Forelimb muscle (tissue), 1 donor: ENCODE data around the gene ZSCAN30. TPM values are rescaled to one million over a fixed set of nuclear protein-coding genes. Genes with fewer than 3 reads are reported as not detected.
"Not testable (repeated sequence)": the region's sequence is repeated elsewhere in the genome, so short reads cannot be mapped to it uniquely, and the experiment has no call there.

Source experiments
- DNase-seq: peaks from one replicate; pipeline ENCODE4 v3.0.0-alpha.2; 2013; ENCODE audit warnings: low read depth
- polyA plus RNA-seq: library from polyadenylated mRNA; unstranded; fragments of 120-200 nt; gene quantifications from one replicate; pipeline ENCODE4 v1.2.1, GENCODE V29; 2013; ENCODE audit not compliant: insufficient read length

ZSCAN30 gene
- polyA plus RNA-seq, 1 donor = 31.9 TPM

DNA sequence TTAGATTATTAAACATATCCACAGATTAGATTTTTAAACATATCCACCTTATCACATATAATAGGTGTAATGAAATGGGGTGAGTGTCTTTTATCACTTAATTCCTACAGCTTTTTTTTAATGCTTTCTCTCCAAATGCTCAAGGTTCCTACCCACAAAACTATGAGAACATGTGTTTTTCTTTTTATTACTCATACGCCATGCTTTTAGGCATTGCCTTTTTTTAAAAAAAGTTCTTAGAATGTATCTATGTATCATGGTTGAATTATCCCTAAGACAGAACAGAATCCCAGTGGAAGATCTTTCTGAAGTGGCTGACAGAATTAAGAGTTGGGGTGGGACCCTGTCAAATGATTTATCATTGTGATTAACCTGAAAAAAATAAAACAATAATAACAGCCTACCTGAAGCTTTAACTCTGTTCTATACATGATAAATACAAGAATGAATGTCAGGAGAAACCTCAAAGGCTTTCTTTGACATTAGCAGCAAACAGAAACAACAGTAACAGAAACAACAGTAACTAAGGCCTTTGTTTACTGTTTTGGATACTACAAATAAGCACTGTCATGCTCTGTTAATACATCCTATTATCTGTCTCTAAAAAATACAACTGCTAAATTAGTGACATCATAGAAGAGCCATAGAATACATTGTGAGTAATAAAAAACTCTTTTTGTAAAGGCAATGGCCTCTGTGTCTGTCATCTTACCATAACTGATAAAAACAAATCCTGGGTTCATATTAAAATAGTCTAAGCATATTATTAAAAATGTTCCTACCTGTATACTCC is 53.3 kb downstream of the ZSCAN30 start:
- DNase-seq = no peak

DNA sequence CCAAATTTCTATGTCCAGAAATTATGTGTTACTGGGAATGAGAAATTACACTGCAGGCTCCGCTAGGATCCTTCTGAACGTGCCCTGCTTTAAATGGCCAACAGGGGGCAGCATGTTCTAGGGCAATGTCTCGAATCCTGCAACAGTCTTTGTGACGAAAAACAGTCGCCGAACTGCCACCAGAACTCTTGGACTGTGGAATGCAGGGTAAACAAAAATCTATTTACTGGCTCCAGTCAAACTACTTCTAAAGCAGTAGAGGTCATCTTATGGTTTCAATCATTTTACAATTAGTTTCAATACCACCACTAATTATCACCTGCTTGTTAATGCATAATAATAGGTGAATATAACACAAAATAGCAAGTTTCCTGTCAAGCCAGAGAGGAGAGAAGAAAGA is 59.0 kb downstream of the ZSCAN30 start:
- peak; percentile 41 for DNase-seq

DNA sequence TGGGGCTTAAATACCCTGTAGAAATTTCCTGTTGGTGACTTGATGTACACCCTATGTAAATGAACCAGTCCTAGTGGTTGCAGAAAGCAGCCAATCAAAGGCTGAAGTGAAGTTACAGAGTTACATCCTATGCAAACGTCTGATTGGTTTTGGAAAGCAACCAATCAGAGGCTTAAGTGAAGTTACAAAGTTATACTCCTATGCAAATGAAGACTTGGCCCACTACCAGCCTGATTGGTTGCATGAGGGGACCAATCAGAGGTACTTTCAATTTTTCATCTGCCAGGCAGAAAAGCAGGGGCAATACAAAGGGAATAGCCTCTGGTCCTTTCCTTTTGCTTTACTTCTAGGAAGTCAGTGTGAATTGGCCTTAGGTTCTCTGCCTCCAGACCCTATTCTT is 62.8 kb downstream of the ZSCAN30 start:
- no peak for DNase-seq

DNA sequence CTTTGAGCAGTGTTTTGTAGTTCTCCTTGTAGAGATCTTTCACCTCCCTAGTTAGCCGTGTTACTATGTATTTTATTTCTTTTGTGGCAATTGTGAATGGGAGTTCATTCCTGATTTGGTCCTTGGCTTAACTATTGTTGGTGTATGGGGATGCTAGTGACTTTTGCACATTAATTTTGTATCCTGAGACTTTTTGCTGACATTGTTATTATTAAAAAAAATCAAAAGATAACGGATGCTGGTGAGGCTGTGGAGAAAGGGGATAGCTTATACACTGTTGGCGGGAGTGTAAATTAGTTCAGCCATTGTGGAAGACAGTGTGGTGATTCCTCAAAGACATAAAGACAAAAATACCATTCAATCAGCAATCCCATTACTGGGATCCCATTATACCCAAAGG is 66.2 kb downstream of the ZSCAN30 start:
- DNase-seq = no peak

DNA sequence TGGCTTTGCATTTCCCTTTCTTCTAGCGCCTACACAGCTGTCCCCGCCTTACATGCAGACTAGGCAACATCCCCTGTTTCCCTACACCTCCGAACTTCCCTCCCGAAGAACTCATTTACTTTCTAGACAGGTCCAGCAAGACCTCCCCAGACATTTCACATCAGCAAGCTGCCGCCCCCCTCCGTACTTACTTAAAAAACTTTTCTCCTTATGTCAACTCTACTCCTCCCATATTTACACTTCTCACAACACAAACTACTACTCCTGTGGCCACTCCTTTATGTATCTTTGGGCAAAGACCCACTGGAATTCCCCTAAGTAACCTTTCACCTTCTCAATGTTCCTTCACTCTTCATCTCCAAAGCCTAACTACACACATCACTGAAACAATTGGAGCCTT is 69.6 kb downstream of the ZSCAN30 start:
- DNase-seq = no peak

DNA sequence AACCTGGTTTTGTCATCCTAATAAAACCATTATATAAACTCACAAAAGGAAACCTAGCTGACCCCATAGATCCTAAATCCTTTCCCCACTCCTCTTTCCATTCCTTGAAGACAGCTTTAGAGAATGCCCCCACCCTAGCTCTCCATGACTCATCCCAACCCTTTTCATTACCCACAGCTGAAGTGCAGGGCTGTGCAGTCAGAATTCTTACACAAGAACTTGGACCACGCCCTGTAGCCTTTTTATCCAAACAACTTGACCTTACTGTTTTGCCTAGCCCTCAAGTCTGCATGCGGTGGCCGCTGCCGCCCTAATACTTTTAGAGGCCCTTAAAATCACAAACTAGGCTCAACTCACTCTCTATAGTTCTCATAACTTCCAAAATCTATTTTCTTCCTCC is 70.7 kb downstream of the ZSCAN30 start:
- DNase-seq = not testable (repeated sequence)

DNA sequence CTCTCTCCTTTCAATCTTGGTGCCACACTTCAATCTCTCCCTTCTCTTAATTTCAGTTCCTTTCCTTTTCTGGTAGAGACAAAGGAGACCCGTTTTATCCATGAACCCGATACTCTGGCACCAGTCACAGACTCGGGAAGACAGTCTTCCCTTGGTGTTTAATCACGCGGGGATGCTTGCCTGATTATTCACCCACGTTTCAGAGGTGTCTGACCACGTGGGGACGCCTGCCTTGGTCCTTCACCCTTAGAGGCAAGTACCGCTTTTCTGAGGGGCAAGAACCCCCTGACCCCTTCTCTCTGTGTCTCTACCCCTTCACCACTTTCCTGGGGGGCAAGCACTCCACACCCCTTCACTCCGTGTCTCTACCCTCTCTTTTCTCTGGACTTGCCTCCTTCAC is 73.4 kb downstream of the ZSCAN30 start:
- DNase-seq = not testable (repeated sequence)

DNA sequence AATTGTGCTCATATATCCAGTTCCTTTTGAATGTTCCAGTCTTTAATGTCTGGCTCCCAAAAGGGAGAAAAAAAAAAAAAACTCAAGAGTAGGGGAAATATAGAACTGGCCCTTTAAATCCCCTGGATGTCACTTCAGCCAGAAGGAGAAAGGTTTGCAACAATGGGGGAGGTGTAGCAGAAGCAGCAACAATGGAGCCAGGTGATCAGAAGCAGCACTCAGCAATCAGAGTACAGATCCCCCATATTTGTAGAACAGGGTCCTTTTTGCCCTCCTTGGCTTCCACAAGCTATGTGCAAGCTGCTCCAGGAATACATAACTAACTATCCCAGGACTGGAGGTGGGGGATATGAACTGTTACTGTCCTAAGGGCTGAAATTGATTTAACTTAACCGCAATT is 75.0 kb downstream of the ZSCAN30 start:
- DNase-seq = no peak

DNA sequence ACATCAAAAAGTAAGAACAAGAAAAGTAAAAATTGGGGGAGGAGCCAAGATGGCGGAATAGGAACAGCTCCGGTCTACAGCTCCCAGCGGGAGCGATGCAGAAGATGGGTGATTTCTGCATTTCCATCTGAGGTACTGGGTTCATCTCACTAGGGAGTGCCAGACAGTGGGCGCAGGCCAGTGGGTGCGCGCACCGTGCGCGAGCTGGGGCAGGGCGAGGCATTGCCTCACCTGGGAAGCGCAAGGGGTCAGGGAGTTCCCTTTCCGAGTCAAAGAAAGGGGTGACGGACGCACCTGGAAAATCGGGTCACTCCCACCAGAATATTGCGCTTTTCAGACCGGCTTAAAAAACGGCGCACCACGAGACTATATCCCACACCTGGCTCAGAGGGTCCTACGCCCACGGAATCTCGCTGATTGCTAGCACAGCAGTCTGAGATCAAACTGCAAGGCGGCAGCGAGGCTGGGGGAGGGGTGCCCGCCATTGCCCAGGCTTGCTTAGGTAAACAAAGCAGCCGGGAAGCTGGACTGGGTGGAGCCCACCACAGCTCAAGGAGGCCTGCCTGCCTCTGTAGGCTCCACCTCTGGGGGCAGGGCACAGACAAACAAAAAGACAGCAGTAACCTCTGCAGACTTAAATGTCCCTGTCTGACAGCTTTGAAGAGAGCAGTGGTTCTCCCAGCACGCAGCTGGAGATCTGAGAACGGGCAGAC is 84.1 kb downstream of the ZSCAN30 start:
- not testable (repeated sequence) for DNase-seq

DNA sequence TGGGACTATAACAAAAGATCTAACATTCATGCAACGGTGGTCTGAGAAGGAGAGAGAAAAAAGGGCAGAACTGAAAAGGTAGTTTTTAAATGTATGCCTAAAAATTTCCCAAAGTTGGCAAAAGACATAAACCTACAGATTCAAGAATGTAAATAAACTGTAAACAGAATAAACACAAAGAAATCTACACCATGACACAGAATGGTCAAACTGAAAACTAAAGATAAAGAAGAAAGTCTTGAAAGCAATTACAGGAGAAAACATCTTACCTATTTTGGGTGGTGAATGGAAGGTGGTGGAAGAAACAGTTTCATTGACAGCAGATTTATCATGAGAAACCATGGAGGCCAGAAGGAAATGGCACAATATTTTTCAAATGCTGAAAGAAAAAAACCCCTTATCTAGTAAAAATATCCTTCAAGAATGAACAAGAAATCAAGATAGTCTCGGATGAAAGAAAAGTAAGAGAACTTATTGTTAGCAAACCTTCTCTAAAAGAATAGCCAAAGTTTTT is 84.8 kb downstream of the ZSCAN30 start:
- no peak for DNase-seq

DNA sequence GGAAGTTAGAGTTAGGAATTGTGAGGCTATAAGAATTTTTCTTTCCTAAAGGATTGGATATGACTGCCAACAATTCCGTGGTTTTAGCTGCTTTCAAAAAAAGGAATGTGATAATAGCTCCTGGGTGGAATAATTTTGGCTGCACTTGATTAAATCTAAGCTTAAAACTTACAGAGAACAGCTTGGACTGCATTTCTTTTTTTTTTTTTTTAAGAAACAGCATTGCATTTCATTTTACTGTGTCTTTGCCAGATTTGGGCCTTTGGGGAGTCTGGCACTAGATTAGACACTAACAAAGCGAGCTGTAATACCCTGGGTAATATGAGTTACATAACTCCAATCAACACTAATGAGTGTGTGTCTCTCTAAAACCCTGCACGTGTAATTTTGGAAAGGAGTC is 87.0 kb downstream of the ZSCAN30 start:
- peak; percentile 65 for DNase-seq

DNA sequence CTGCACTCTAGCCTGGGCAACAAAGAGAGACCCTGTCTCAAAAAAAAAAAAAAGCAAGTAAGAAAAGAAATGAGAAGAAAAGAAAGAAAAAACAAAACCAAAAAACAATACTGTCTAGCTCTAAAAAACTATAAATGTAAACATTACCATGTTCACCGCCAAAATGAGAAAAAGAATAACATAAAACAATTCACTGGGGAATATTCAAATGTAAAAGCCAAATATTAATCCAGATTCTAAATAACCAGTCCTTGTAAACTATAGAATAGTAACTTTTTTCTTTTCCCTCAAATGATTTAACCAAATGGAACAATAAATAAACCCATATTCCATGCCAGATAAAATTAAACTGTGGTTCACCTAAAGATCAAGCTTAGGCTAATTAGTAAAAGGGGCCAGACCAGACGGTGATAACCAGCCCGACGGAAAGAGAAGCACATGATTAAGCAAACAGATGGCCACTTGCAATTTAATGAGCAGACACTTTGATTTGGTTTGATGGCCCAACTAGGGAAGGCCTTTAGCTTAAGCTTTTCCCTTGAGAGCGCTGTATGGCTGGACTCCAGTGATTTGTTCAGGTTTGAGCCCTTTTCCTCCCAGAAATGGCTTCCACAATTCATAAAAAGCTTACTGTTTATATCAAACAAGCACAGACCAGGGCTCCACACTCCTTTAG is 88.6 kb downstream of the ZSCAN30 start:
- DNase-seq = no peak

Other genes with a start within 250 kb of the ZSCAN30 start
- 20.0 TPM for gene MAPRE2, start 248.8 kb downstream of the ZSCAN30 start, polyA plus RNA-seq
- 32.8 TPM for gene ZNF397, start 49.2 kb downstream of the ZSCAN30 start, polyA plus RNA-seq
- gene ZNF24, start 54.2 kb upstream of the ZSCAN30 start, polyA plus RNA-seq = 32.7 TPM
- 0.96 TPM for gene ZNF396, start 87.1 kb upstream of the ZSCAN30 start, polyA plus RNA-seq
- gene INO80C, start 207.7 kb upstream of the ZSCAN30 start, polyA plus RNA-seq = 27.5 TPM